ENCODE results near the gene HNRNPA0.

The HNRNPA0 gene

GRCh38 chr5:137753691-137754187 is 424 bp downstream of the HNRNPA0 start:
- DNase-seq: no peak

- no peak for DNase-seq
Measured at GRCh38 chr5:137752905-137753690, 1.1 kb downstream of the HNRNPA0 start.

GRCh38 chr5:137751869-137752491 is 2.2 kb downstream of the HNRNPA0 start:
- DNase-seq: peak; percentile 70

GRCh38 chr5:137750436-137750835 is 3.7 kb downstream of the HNRNPA0 start:
- no peak for DNase-seq

- DNase-seq: no peak
Measured at GRCh38 chr5:137747848-137748247, 6.3 kb downstream of the HNRNPA0 start.

- peak; percentile 67 for DNase-seq
Measured at GRCh38 chr5:137743031-137743640, 11.0 kb downstream of the HNRNPA0 start.

GRCh38 chr5:137741718-137742117 is 12.4 kb downstream of the HNRNPA0 start:
- DNase-seq: no peak

GRCh38 chr5:137739737-137740136 is 14.4 kb downstream of the HNRNPA0 start:
- no peak for DNase-seq

- no peak for DNase-seq
Measured at GRCh38 chr5:137738947-137739346, 15.2 kb downstream of the HNRNPA0 start.

GRCh38 chr5:137737349-137738131 is 16.6 kb downstream of the HNRNPA0 start:
- DNase-seq: no peak

- DNase-seq: no peak
Measured at GRCh38 chr5:137736496-137736895, 17.7 kb downstream of the HNRNPA0 start.

- DNase-seq: peak; percentile 69
Measured at GRCh38 chr5:137735555-137736284, 18.4 kb downstream of the HNRNPA0 start, which contains the start of gene KLHL3. Gene KLHL3, minus strand, starts transcription at chr5:137736089. Its CDS starts 443 bp downstream, at chr5:137735646.

GRCh38 chr5:137734962-137735554 is 19.1 kb downstream of the HNRNPA0 start:
- DNase-seq: peak; percentile 36

GRCh38 chr5:137734331-137734730 is 19.8 kb downstream of the HNRNPA0 start:
- DNase-seq: no peak

GRCh38 chr5:137733922-137734321 is 20.2 kb downstream of the HNRNPA0 start:
- DNase-seq: no peak

- peak; percentile 59 for DNase-seq
Measured at GRCh38 chr5:137733006-137733405, 21.2 kb downstream of the HNRNPA0 start.

GRCh38 chr5:137731176-137731575 is 23.0 kb downstream of the HNRNPA0 start:
- DNase-seq: no peak

- DNase-seq: peak; percentile 40
Measured at GRCh38 chr5:137730336-137730735, 23.8 kb downstream of the HNRNPA0 start.

- DNase-seq: no peak
Measured at GRCh38 chr5:137728048-137728447, 26.1 kb downstream of the HNRNPA0 start.

GRCh38 chr5:137727623-137728022 is 26.5 kb downstream of the HNRNPA0 start:
- peak; percentile 7 for DNase-seq

GRCh38 chr5:137724251-137724650 is 29.9 kb downstream of the HNRNPA0 start:
- DNase-seq: no peak

- no peak for DNase-seq
Measured at GRCh38 chr5:137718611-137719010, 35.6 kb downstream of the HNRNPA0 start.

Measured in kidney glomerular epithelial cell (primary cell).